ENCODE measurements around the gene ELMOD3.
A peak's percentile ranks its signal among the peaks of the same experiment; 100 is the strongest.
"Not testable (repeated sequence)": the region's sequence is repeated elsewhere in the genome, so short reads cannot be mapped to it uniquely, and the experiment has no call there.

ELMOD3 gene

GRCh38 chr2:85377083-85377482, 22.5 kb downstream of the ELMOD3 start:
- no peak for DNase-seq

GRCh38 chr2:85378257-85378656, 23.7 kb downstream of the ELMOD3 start:
- no peak for DNase-seq

GRCh38 chr2:85380048-85380447, 25.5 kb downstream of the ELMOD3 start:
- DNase-seq, result no peak

- DNase-seq, result not testable (repeated sequence)
Observed at GRCh38 chr2:85383151-85383550, 28.6 kb downstream of the ELMOD3 start.

- DNase-seq, result no peak
Observed at GRCh38 chr2:85383850-85384249, 29.3 kb downstream of the ELMOD3 start.

- no peak for DNase-seq
Observed at GRCh38 chr2:85385746-85386145, 31.2 kb downstream of the ELMOD3 start.

- DNase-seq, result no peak
Observed at GRCh38 chr2:85387754-85388153, 33.2 kb downstream of the ELMOD3 start.

- DNase-seq, result no peak
Observed at GRCh38 chr2:85388878-85389538, 34.4 kb downstream of the ELMOD3 start.

GRCh38 chr2:85390941-85391669, 36.5 kb downstream of the ELMOD3 start:
- DNase-seq, result peak; percentile 73

GRCh38 chr2:85393836-85394235, 39.3 kb downstream of the ELMOD3 start:
- DNase-seq, result no peak

GRCh38 chr2:85394261-85394681, 39.7 kb downstream of the ELMOD3 start:
- DNase-seq, result no peak

GRCh38 chr2:85394976-85395375, 40.4 kb downstream of the ELMOD3 start:
- no peak for DNase-seq

GRCh38 chr2:85395912-85396475, 41.4 kb downstream of the ELMOD3 start:
- no peak for DNase-seq

- no peak for DNase-seq
Observed at GRCh38 chr2:85396531-85397470, 42.2 kb downstream of the ELMOD3 start.

GRCh38 chr2:85397925-85398331, 43.4 kb downstream of the ELMOD3 start:
- DNase-seq, result no peak

- no peak for DNase-seq
Observed at GRCh38 chr2:85398426-85399182, 44.0 kb downstream of the ELMOD3 start.

GRCh38 chr2:85399183-85399455, 44.5 kb downstream of the ELMOD3 start:
- no peak for DNase-seq

GRCh38 chr2:85400023-85400422, 45.5 kb downstream of the ELMOD3 start:
- DNase-seq, result no peak

GRCh38 chr2:85400541-85401463, 46.2 kb downstream of the ELMOD3 start:
- DNase-seq, result no peak

GRCh38 chr2:85401464-85401805, 46.9 kb downstream of the ELMOD3 start:
- no peak for DNase-seq

- DNase-seq, result no peak
Observed at GRCh38 chr2:85401844-85402243, 47.3 kb downstream of the ELMOD3 start.
